KBM-7 (cell line): Measurements from ENCODE around the gene TLE5.
"Not testable (repeated sequence)": the region's sequence is repeated elsewhere in the genome, so short reads cannot be mapped to it uniquely, and the experiment has no call there.

Experiments used
- DNase-seq: peaks from one replicate; pipeline ENCODE4 v3.0.0-alpha.2; 2015
- in situ Hi-C: fragments of 300-500 bp; cut with MboI; formaldehyde crosslinking; loops from 2 replicates; pipeline ENCODE4 v1.14.3; 2020; ENCODE audit warnings: low sequenced_read_pairs, low pct_unique_long_range_greater_than_20kb, mixed read lengths

TLE5 gene

DNA sequence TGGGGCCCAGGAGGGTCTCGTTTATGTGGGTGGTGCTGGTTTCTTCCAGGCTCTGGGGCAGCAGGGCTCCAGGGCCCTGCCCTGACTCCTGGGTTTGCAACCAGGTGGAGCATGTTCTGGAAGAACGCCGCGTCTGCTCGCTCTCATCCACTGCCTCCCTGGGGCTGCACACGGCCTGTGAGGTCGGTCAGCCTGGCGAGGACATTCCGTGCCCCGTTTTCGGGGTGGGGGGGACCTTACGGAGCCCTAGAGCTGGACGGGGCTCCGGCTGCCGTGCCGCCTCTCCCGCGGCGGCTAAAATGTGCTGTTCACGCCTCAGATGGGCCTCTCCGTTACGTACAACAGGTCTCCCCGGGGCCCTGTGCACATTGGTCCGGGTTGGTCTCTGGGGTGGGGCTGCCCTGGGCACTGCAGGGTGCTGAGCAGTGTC is 35.2 kb upstream of the TLE5 start:
- DNase-seq = no peak
- in situ Hi-C loops = no loop called here

- in situ Hi-C loops = no loop called here
- DNase-seq = no peak
Observed at GRCh38 chr19:3096902-3097326, 34.6 kb upstream of the TLE5 start.

DNA sequence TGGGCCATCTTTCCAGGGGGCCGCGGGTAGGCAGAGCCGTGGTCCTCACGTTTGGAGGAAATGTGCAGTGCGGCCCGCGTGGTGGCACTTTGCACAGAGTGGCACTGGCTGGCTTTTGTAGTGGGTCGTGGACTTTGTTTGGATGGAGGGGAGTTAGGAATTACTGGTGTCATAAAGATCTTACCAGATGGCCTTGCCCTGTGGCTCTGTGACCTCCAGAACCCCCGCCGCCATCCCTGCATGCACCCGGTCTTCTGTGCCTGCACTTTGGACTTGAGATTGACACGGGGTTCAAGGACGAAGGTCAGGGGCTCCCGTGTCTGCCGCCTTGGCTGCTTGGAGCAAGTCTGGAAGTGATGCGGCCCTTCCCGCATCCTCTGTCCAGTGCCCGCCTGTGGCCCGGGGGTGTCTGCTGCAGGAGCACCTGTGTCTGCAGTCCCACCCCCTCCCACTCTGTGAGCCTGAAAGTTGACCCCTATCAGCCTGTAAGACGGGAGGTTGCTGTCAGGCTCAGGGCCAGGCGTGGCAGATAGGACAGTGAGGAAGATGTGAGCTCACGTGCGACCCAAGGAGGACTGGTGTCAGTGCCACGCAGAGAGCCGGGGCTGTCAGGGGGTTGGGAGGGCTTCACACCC is 34.1 kb upstream of the TLE5 start:
- in situ Hi-C loops = no loop called here
- DNase-seq = no peak

GRCh38 chr19:3095441-3096191 is 33.3 kb upstream of the TLE5 start:
- peak; percentile 59 for DNase-seq
- in situ Hi-C loops = no loop called here

- in situ Hi-C loops = no loop called here
- peak; percentile 34 for DNase-seq
Observed at GRCh38 chr19:3094601-3095440, 32.5 kb upstream of the TLE5 start.

DNA sequence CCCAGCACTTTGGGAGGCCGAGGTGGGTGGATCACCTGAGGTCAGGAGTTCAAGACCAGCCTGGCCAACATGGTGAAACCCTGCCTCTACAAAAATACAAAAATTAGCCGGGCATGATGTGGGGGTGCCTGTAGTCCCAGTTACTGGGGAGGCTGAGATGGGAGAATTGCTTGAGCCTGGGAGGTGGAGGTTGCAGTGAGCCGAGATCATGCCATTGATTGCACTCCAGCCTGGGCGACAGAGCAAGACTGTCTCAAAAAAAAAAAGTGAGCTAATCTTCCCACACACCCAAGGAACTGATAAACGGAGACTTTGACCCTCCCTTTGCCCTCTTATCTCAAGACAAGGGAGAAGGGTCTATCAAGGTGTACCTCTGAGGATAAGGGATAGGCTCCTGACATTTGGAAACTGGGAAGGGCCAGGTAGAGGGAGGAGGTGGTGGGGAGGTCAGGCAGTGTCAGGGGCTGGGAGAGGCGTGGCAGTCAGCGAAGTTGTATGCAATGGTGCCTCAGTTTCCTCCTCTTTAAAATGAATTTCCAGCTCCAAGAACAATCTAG is 27.1 kb upstream of the TLE5 start:
- DNase-seq, in situ Hi-C loops: not testable (repeated sequence)

DNA sequence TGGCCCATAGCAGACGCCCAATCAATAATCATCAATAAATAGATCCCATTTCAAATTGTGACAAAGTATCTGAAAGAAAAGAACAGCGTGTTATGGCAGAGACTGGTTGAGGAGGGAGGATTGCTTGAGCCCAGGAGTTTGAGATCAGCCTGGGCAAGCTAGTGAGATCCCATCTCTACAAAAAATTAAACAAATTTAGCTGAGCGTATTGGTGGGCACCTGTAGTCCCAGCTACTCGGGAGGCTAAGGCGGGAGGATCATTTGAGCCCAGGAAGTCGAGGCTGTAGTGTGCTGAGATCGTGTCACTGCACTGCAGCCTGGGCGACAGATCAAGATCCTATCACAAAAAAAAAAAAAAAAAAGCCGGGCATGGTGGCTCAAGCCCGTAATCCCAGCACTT is 25.5 kb upstream of the TLE5 start:
- DNase-seq = no peak
- in situ Hi-C loops = no loop called here

GRCh38 chr19:3084943-3085342 is 22.6 kb upstream of the TLE5 start:
- in situ Hi-C loops = no loop called here
- no peak for DNase-seq

- in situ Hi-C loops = no loop called here
- no peak for DNase-seq
Observed at GRCh38 chr19:3083964-3084363, 21.7 kb upstream of the TLE5 start.

DNA sequence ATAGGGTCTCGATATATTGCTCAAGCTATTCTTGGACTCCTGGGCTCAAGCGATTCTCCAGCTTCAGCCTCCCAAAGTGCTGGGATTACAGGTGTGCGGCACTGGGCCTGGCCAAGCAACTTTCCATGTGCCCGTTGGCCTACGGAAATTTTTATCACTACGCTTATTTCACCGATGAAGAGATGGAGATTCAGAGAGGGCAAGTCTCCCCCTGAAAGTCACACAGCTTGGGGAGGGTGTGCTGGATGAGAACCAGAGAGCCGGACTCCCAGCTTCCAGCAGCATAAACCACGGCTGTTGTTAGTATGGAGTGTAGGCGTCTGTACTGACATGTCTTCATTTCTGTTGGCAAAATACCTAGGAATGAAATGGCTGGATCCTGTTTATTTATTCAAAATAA is 20.0 kb upstream of the TLE5 start:
- no peak for DNase-seq
- in situ Hi-C loops = no loop called here

DNA sequence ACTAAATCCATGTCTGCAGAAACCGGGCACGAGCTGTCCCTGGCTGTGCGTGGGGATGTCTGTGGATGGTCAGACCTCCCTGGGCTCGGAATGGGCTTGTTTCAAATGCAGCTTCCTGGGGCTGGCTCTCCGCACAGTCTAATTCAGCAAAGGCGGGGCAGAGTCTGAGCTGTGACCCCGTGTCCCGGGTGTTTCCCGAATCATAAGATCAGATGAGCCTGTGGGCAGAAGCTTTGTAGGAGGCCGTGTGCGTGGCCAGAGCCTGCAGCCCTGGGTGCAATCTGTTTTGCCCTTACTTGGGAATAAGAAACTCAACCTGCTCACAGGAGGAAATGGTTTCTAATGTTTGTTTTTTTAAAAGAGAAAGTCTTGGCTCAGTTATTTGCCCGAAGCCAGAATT is 18.0 kb upstream of the TLE5 start:
- DNase-seq = no peak
- in situ Hi-C loops = no loop called here

DNA sequence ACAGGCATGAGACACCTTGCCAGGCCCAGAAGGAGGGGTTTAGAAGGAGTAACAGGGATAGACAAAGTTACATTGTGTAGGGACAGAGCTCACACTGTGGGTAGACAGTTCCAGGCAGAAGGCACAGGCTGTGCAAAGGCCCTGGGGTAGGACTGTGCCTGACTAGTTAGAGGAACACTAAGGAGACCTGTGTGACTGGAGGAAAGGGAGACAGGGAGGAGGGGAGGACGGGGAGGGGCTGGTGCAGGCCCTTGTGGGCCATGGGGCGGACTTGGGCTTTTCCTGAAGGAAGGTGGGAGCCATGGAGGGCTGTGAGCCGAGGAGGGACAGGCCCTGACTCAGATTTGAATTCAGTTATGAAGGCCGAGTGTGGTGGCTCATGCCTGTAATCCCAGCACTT is 17.3 kb upstream of the TLE5 start:
- no peak for DNase-seq
- in situ Hi-C loops = no loop called here

GRCh38 chr19:3075605-3076431 is 13.5 kb upstream of the TLE5 start:
- in situ Hi-C loops = no loop called here
- peak; percentile 75 for DNase-seq

DNA sequence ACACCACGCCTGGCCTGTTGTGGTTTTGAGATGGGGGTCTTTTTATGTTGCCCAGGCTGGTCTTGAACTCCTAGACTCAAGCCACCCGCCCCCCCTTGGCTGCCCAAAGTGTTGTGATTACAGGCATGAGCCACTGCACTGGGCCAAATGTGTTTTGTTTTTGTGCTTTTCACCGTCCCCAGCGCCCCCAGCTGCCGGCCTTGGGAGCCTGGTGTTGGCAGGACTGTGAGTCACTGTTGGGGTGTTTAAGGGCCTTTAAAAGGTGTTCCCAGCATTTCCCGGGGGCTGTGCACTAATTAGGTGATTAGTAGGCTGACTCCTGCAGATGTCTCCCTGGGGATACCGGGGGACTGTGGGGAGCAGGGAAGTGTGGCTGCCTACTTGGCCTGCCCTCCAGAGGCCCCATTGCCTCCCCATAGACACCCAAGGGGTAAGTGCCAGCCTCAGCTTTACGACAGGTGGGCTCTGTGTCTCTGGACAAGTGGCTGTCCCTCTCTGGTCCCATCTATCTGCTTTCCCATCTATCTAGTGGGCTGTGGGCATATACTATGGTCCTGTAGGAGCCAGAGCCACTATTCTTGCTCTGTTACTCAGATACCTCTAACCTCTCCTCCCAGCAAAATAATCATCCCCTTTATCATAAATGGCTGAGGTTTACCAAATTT is 11.8 kb upstream of the TLE5 start:
- in situ Hi-C loops = no loop called here

GRCh38 chr19:3073159-3073563 is 10.9 kb upstream of the TLE5 start:
- peak; percentile 63 for DNase-seq
- in situ Hi-C loops = no loop called here

More for the DNA sequence above, 11.8 kb upstream of the TLE5 start:
- DNase-seq = no peak

DNA sequence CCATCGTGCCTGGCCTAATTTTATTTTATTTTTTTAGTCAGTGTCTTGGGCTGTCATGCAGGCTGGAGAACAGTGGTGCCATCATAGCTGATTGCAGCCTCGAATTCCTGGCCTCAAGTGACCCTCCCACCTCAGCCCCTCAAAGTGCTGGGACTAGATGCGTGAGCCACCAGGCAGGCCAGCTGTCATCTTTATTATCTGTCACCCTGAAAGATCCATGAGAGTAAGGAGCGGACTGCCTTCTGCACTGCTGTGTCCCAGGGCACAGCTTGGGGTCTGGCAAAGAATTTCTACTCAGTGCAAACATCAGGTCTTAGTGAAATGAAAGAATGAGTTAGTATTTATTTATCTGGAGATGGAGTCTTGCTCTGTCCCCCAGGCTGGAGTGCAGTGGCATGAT is 9.5 kb upstream of the TLE5 start:
- in situ Hi-C loops = no loop called here
- DNase-seq = no peak

DNA sequence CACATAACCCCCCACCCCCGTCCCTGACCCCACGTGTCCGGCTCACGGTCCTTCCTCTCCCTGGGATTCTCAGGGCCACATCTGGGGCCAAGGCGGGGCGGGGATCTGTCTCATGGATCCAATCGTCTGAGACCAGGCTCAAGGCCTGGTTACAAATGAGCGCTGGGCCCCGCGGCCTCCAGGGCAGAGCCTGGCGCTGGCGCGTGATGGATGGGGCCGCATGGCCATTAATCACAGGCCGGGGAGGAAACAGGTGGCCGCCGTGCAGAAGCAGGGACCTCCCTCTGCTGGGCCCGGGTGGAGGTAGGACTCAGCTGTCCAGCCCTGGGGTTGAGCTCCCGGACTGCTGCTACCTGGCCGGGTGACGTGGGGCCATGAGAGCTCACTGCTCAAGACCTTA is 5.8 kb upstream of the TLE5 start:
- in situ Hi-C loops = no loop called here
- no peak for DNase-seq

GRCh38 chr19:3067563-3067962 is 5.3 kb upstream of the TLE5 start:
- in situ Hi-C loops = no loop called here
- no peak for DNase-seq
